Upper lobe of right lung (tissue), 1 donor: ENCODE measurements around the gene C12orf75. TPM values are rescaled to one million over a fixed set of nuclear protein-coding genes. Genes with fewer than 3 reads are reported as not detected.

Experiments used
- ATAC-seq: fragments of 200-7000 bp; cut with Tn5 transposase; one replicate; pipeline ENCODE4 v1.9.1; 2020; ENCODE audit warnings: mild to moderate bottlenecking, moderate library complexity
- DNase-seq: peaks from one replicate; pipeline ENCODE4 v3.0.0-alpha.2; 2020
- H3K27ac ChIP-seq: fragments of 200-600 bp; one replicate; pipeline ENCODE4 v1.8.0; 2022
- H3K27me3 ChIP-seq: fragments of 200-600 bp; one replicate; pipeline ENCODE4 v1.8.0; 2022; ENCODE audit warnings: mild to moderate bottlenecking
- H3K36me3 ChIP-seq: fragments of 200-600 bp; one replicate; pipeline ENCODE4 v1.8.0; 2022
- H3K4me1 ChIP-seq: fragments of 200-600 bp; one replicate; pipeline ENCODE4 v1.8.0; 2022
- H3K4me3 ChIP-seq: fragments of 200-600 bp; one replicate; pipeline ENCODE4 v1.8.0; 2022; ENCODE audit warnings: mild to moderate bottlenecking
- H3K9me3 ChIP-seq: fragments of 200-600 bp; one replicate; pipeline ENCODE4 v1.8.0; 2022
- CTCF ChIP-seq: fragments of 200-600 bp; IDR thresholded peaks from one replicate; pipeline ENCODE4 v1.8.0; 2022; ENCODE audit warnings: antibody characterized with exemption
- intact Hi-C: fragments of 100-400 bp; cut with DNase I; formaldehyde crosslinking; loops from one replicate; pipeline ENCODE4 v1.11.0; 2022
- total RNA-seq: library from RNA; stranded (reverse); fragmentation: NEBNext Ultra II Directional; extraction: Animal tissue kit (Norgen Biotek cat#: 25700); gene quantifications from one replicate; pipeline ENCODE4 v1.2.1, GENCODE V29; 2021
- donor health status: DM: no; HTN: yes; CAD: no; lungs with severe emphysema.

C12orf75 gene
- total RNA-seq, 1 donor from 2014 or later = 5.9 TPM

- intact Hi-C loops = no loop called here
- H3K4me3 ChIP-seq = no peak overlapping the region
- H3K36me3 ChIP-seq = no peaks in the 10 kb centered on the region
- ATAC-seq (no peak), DNase-seq (no peak)
- H3K27me3 ChIP-seq = no peaks in the 10 kb centered on the region
- no peak for TF ChIP-seq CTCF
- H3K4me1 ChIP-seq = no peaks in the 10 kb centered on the region
- no peak overlapping the region for H3K27ac ChIP-seq
- H3K9me3 ChIP-seq = no peaks in the 10 kb centered on the region
Observed at GRCh38 chr12:105348142-105348541, 17.7 kb downstream of the C12orf75 start.

GRCh38 chr12:105348561-105348960 lies 18.1 kb downstream of the C12orf75 start:
- no peak for TF ChIP-seq CTCF
- H3K9me3 ChIP-seq = no peaks in the 10 kb centered on the region
- H3K27ac ChIP-seq = no peak overlapping the region
- intact Hi-C loops = no loop called here
- ATAC-seq = no peak
- H3K4me1 ChIP-seq = no peaks in the 10 kb centered on the region
- H3K36me3 ChIP-seq = no peaks in the 10 kb centered on the region
- H3K4me3 ChIP-seq = no peak overlapping the region
- no peaks in the 10 kb centered on the region for H3K27me3 ChIP-seq
- no peak for DNase-seq

GRCh38 chr12:105349138-105349537 lies 18.6 kb downstream of the C12orf75 start:
- intact Hi-C loops = no loop called here
- no peak for TF ChIP-seq CTCF
- H3K27me3 ChIP-seq = no peaks in the 10 kb centered on the region
- H3K9me3 ChIP-seq = no peaks in the 10 kb centered on the region
- DNase-seq (no peak), ATAC-seq (no peak)
- H3K36me3 ChIP-seq = no peaks in the 10 kb centered on the region
- H3K27ac ChIP-seq = no peak overlapping the region
- H3K4me1 ChIP-seq = no peaks in the 10 kb centered on the region
- H3K4me3 ChIP-seq = no peak overlapping the region

- no peak overlapping the region for H3K27ac ChIP-seq
- H3K9me3 ChIP-seq = no peaks in the 10 kb centered on the region
- TF ChIP-seq CTCF = no peak
- H3K27me3 ChIP-seq = no peaks in the 10 kb centered on the region
- H3K4me1 ChIP-seq = no peaks in the 10 kb centered on the region
- H3K4me3 ChIP-seq = no peak overlapping the region
- H3K36me3 ChIP-seq = no peaks in the 10 kb centered on the region
- intact Hi-C loops = no loop called here
- ATAC-seq = no peak
- DNase-seq = no peak
Observed at GRCh38 chr12:105351523-105351922, 21.0 kb downstream of the C12orf75 start.

- intact Hi-C loops = no loop called here
- Histone ChIP-seq H3K9me3 (no peaks in the 10 kb centered on the region), H3K36me3 (no peaks in the 10 kb centered on the region), H3K27ac (no peak overlapping the region), H3K27me3 (no peaks in the 10 kb centered on the region), H3K4me3 (no peak overlapping the region), H3K4me1 (no peaks in the 10 kb centered on the region)
- ATAC-seq (no peak), DNase-seq (no peak)
- no peak for TF ChIP-seq CTCF
Observed at GRCh38 chr12:105352052-105352451, 21.6 kb downstream of the C12orf75 start.

GRCh38 chr12:105352940-105353635 lies 22.6 kb downstream of the C12orf75 start:
- no peaks in the 10 kb centered on the region for H3K36me3 ChIP-seq
- DNase-seq (no peak), ATAC-seq (no peak)
- intact Hi-C loops = no loop called here
- no peaks in the 10 kb centered on the region for H3K9me3 ChIP-seq
- H3K4me1 ChIP-seq = no peaks in the 10 kb centered on the region
- no peak overlapping the region for H3K4me3 ChIP-seq
- H3K27ac ChIP-seq = no peak overlapping the region
- no peaks in the 10 kb centered on the region for H3K27me3 ChIP-seq
- no peak for TF ChIP-seq CTCF
